ENCODE measurements around the gene GAL.

Gene GAL

GRCh38 chr11:68687986-68688385, 3.6 kb downstream of the GAL start:
- H3K79me1 ChIP-seq (ENCODE audit: low read length) = no peaks in the 10 kb centered on the region
- no peak overlapping the region for H3K18ac ChIP-seq (ENCODE audit: low read length)
- H3K4me2 ChIP-seq (ENCODE audit: low read length) = no peak overlapping the region
- peaks cover 7 to 8% of the 10 kb centered on the region in 2 experiments for H3K4me1 ChIP-seq (ENCODE audit: control insufficient read depth in 1 of 2, insufficient read depth in 2 of 2, low read length in 2 of 2)
- WGBS (ENCODE audit: extremely low coverage, insufficient coverage, insufficient read length) = no CpG with 5 or more reads among the region's 14 CpGs
- no peak overlapping the region for H3K14ac ChIP-seq (ENCODE audit: low read length)
- no peak overlapping the region for H2BK120ac ChIP-seq (ENCODE audit: insufficient read depth, low read length, poor library complexity)
- no peak overlapping the region for H3K4me3 ChIP-seq (ENCODE audit: low read depth, low read length)
- H3K27me3 ChIP-seq (ENCODE audit: insufficient read depth, low read length) = peaks cover 33% of the 10 kb centered on the region
- H4K12ac ChIP-seq (ENCODE audit: low read depth, low read length) = no peak overlapping the region
- no peak for DNase-seq
- no peaks in the 10 kb centered on the region for H3K36me3 ChIP-seq (ENCODE audit: control insufficient read depth in 1 of 2, insufficient read depth in 2 of 2, low read length in 2 of 2)
- H2AK5ac ChIP-seq (ENCODE audit: low read length) = no peak overlapping the region
- H3K23ac ChIP-seq (ENCODE audit: low read length) = no peak overlapping the region
- H3K79me2 ChIP-seq (ENCODE audit: control insufficient read depth, insufficient read depth, low read length, poor library complexity) = no peaks in the 10 kb centered on the region
- no peak overlapping the region for H4K91ac ChIP-seq (ENCODE audit: low read depth, low read length)
- no peak overlapping the region for H3K9ac ChIP-seq (ENCODE audit: low read length)
- no peak overlapping the region for H2BK12ac ChIP-seq (ENCODE audit: low read length)
- no peak overlapping the region for H2AFZ ChIP-seq (ENCODE audit: insufficient read depth, low read length, poor library complexity)
- H3K4ac ChIP-seq (ENCODE audit: low read depth, low read length) = no peak overlapping the region
- H3K9me3 ChIP-seq (ENCODE audit: insufficient read depth, low read depth, low read length) = peaks cover 4% of the 10 kb centered on the region
- no peak overlapping the region for H3K27ac ChIP-seq (ENCODE audit: low read depth, low read length)
- no peak overlapping the region for H4K8ac ChIP-seq (ENCODE audit: low read depth, low read length)
- H2BK5ac ChIP-seq (ENCODE audit: low read depth, low read length, poor library complexity) = no peak overlapping the region

GRCh38 chr11:68688881-68689280, 4.5 kb downstream of the GAL start:
- Histone ChIP-seq H3K23ac (ENCODE audit: low read length) (no peak overlapping the region), H3K27ac (ENCODE audit: low read depth, low read length) (no peak overlapping the region), H2AFZ (ENCODE audit: insufficient read depth, low read length, poor library complexity) (no peak overlapping the region), H4K12ac (ENCODE audit: low read depth, low read length) (no peak overlapping the region), H3K4me3 (ENCODE audit: low read depth, low read length) (no peak overlapping the region), H2BK12ac (ENCODE audit: low read length) (no peak overlapping the region), H2AK5ac (ENCODE audit: low read length) (no peak overlapping the region), H3K4ac (ENCODE audit: low read depth, low read length) (no peak overlapping the region), H3K4me1 (ENCODE audit: control insufficient read depth in 1 of 2, insufficient read depth in 2 of 2, low read length in 2 of 2) (peaks cover 7 to 8% of the 10 kb centered on the region in 2 experiments), H3K79me2 (ENCODE audit: control insufficient read depth, insufficient read depth, low read length, poor library complexity) (no peaks in the 10 kb centered on the region), H3K9ac (ENCODE audit: low read length) (no peak overlapping the region), H2BK120ac (ENCODE audit: insufficient read depth, low read length, poor library complexity) (no peak overlapping the region), H3K14ac (ENCODE audit: low read length) (no peak overlapping the region), H2BK5ac (ENCODE audit: low read depth, low read length, poor library complexity) (no peak overlapping the region), H3K36me3 (ENCODE audit: control insufficient read depth in 1 of 2, insufficient read depth in 2 of 2, low read length in 2 of 2) (no peaks in the 10 kb centered on the region), H4K8ac (ENCODE audit: low read depth, low read length) (no peak overlapping the region), H3K27me3 (ENCODE audit: insufficient read depth, low read length) (peaks cover 25% of the 10 kb centered on the region), H3K9me3 (ENCODE audit: insufficient read depth, low read depth, low read length) (peaks cover 2% of the 10 kb centered on the region), H3K79me1 (ENCODE audit: low read length) (no peaks in the 10 kb centered on the region), H3K18ac (ENCODE audit: low read length) (no peak overlapping the region), H3K4me2 (ENCODE audit: low read length) (no peak overlapping the region), H4K91ac (ENCODE audit: low read depth, low read length) (no peak overlapping the region)
- no peak for DNase-seq
- WGBS (ENCODE audit: extremely low coverage, insufficient coverage, insufficient read length) = no CpG with 5 or more reads among the region's 12 CpGs

- no peak overlapping the region for H3K18ac ChIP-seq (ENCODE audit: low read length)
- no peak overlapping the region for H3K4ac ChIP-seq (ENCODE audit: low read depth, low read length)
- no peak overlapping the region for H3K4me2 ChIP-seq (ENCODE audit: low read length)
- no peak overlapping the region for H2AK5ac ChIP-seq (ENCODE audit: low read length)
- no peak overlapping the region for H2BK120ac ChIP-seq (ENCODE audit: insufficient read depth, low read length, poor library complexity)
- H2AFZ ChIP-seq (ENCODE audit: insufficient read depth, low read length, poor library complexity) = no peak overlapping the region
- no peak overlapping the region for H2BK12ac ChIP-seq (ENCODE audit: low read length)
- H2BK5ac ChIP-seq (ENCODE audit: low read depth, low read length, poor library complexity) = no peak overlapping the region
- H3K4me1 ChIP-seq (ENCODE audit: control insufficient read depth in 1 of 2, insufficient read depth in 2 of 2, low read length in 2 of 2) = peaks cover 0 to 1% of the 10 kb centered on the region in 2 experiments
- peaks cover 14% of the 10 kb centered on the region for H3K27me3 ChIP-seq (ENCODE audit: insufficient read depth, low read length)
- no CpG with 5 or more reads among the region's 14 CpGs for WGBS (ENCODE audit: extremely low coverage, insufficient coverage, insufficient read length)
- H3K36me3 ChIP-seq (ENCODE audit: control insufficient read depth in 1 of 2, insufficient read depth in 2 of 2, low read length in 2 of 2) = no peaks in the 10 kb centered on the region
- no peak overlapping the region for H4K8ac ChIP-seq (ENCODE audit: low read depth, low read length)
- no peaks in the 10 kb centered on the region for H3K79me1 ChIP-seq (ENCODE audit: low read length)
- peaks cover 2% of the 10 kb centered on the region for H3K9me3 ChIP-seq (ENCODE audit: insufficient read depth, low read depth, low read length)
- no peak overlapping the region for H3K23ac ChIP-seq (ENCODE audit: low read length)
- H4K12ac ChIP-seq (ENCODE audit: low read depth, low read length) = no peak overlapping the region
- no peak overlapping the region for H3K4me3 ChIP-seq (ENCODE audit: low read depth, low read length)
- no peak overlapping the region for H4K91ac ChIP-seq (ENCODE audit: low read depth, low read length)
- H3K27ac ChIP-seq (ENCODE audit: low read depth, low read length) = no peak overlapping the region
- H3K9ac ChIP-seq (ENCODE audit: low read length) = no peak overlapping the region
- no peaks in the 10 kb centered on the region for H3K79me2 ChIP-seq (ENCODE audit: control insufficient read depth, insufficient read depth, low read length, poor library complexity)
- H3K14ac ChIP-seq (ENCODE audit: low read length) = no peak overlapping the region
- DNase-seq = no peak
Measured at GRCh38 chr11:68689737-68690625, 5.6 kb downstream of the GAL start.

- H3K79me1 ChIP-seq (ENCODE audit: low read length) = no peaks in the 10 kb centered on the region
- WGBS (ENCODE audit: extremely low coverage, insufficient coverage, insufficient read length) = no CpG with 5 or more reads among the region's 16 CpGs
- no peak overlapping the region for H2BK5ac ChIP-seq (ENCODE audit: low read depth, low read length, poor library complexity)
Measured at GRCh38 chr11:68690671-68691401, 6.5 kb downstream of the GAL start.

More at GRCh38 chr11:68690671-68691401, 6.5 kb downstream of the GAL start:
- Histone ChIP-seq H3K23ac (ENCODE audit: low read length) (no peak overlapping the region), H3K4me3 (ENCODE audit: low read depth, low read length) (no peak overlapping the region), H3K9ac (ENCODE audit: low read length) (no peak overlapping the region), H3K18ac (ENCODE audit: low read length) (no peak overlapping the region), H2AFZ (ENCODE audit: insufficient read depth, low read length, poor library complexity) (no peak overlapping the region), H4K91ac (ENCODE audit: low read depth, low read length) (no peak overlapping the region), H3K9me3 (ENCODE audit: insufficient read depth, low read depth, low read length) (peaks cover 2% of the 10 kb centered on the region), H3K79me2 (ENCODE audit: control insufficient read depth, insufficient read depth, low read length, poor library complexity) (no peaks in the 10 kb centered on the region), H3K4me2 (ENCODE audit: low read length) (no peak overlapping the region), H3K27me3 (ENCODE audit: insufficient read depth, low read length) (peaks cover 5% of the 10 kb centered on the region), H4K8ac (ENCODE audit: low read depth, low read length) (no peak overlapping the region), H2BK12ac (ENCODE audit: low read length) (no peak overlapping the region), H2AK5ac (ENCODE audit: low read length) (no peak overlapping the region), H3K4ac (ENCODE audit: low read depth, low read length) (no peak overlapping the region), H4K12ac (ENCODE audit: low read depth, low read length) (no peak overlapping the region), H3K4me1 (ENCODE audit: control insufficient read depth in 1 of 2, insufficient read depth in 2 of 2, low read length in 2 of 2) (no peaks in the 10 kb centered on the region), H3K36me3 (ENCODE audit: control insufficient read depth in 1 of 2, insufficient read depth in 2 of 2, low read length in 2 of 2) (no peaks in the 10 kb centered on the region), H3K14ac (ENCODE audit: low read length) (no peak overlapping the region), H3K27ac (ENCODE audit: low read depth, low read length) (no peak overlapping the region), H2BK120ac (ENCODE audit: insufficient read depth, low read length, poor library complexity) (no peak overlapping the region)
- no peak for DNase-seq
